HUDEP-2 (cell line): Measurements from ENCODE around the gene ATF3.
A peak's percentile ranks its signal among the peaks of the same experiment; 100 is the strongest.

Experiments used
- DNase-seq, 76 experiments: peaks; one replicate each; lab custom pipeline; 2025; ENCODE audit not compliant: unreplicated experiment in 76 of 76; lab: John Stamatoyannopoulos, UW

The ATF3 gene

GRCh38 chr1:212607913-212608391 lies 609 bp upstream of the ATF3 start:
- peak in 3 of 76 experiments; percentile 23 to 43 (median 39) for DNase-seq

GRCh38 chr1:212608959-212609700 lies 569 bp downstream of the ATF3 start:
- peak in 22 of 76 experiments; percentile 6 to 57 (median 32) for DNase-seq

GRCh38 chr1:212609701-212610574 lies 1.4 kb downstream of the ATF3 start:
- DNase-seq: peak in 1 of 76 experiments; percentile 5

GRCh38 chr1:212610575-212610967 lies 2.0 kb downstream of the ATF3 start:
- DNase-seq: no peak

- DNase-seq: no peak
These were observed 2.7 kb downstream of the ATF3 start for GRCh38 chr1:212611000-212611948.

- DNase-seq: no peak
These were observed 3.7 kb downstream of the ATF3 start for GRCh38 chr1:212612041-212612961.

- no peak for DNase-seq
These were observed 5.1 kb downstream of the ATF3 start for GRCh38 chr1:212613440-212614335.

- DNase-seq: no peak
These were observed 6.1 kb downstream of the ATF3 start for GRCh38 chr1:212614453-212615200.

GRCh38 chr1:212615201-212615470 lies 6.6 kb downstream of the ATF3 start:
- DNase-seq: no peak

- no peak for DNase-seq
These were observed 10.1 kb downstream of the ATF3 start for GRCh38 chr1:212618466-212619210.

- no peak for DNase-seq
These were observed 11.7 kb downstream of the ATF3 start for GRCh38 chr1:212620293-212620692.

GRCh38 chr1:212621043-212621948 lies 12.7 kb downstream of the ATF3 start:
- no peak for DNase-seq

- no peak for DNase-seq
These were observed 13.4 kb downstream of the ATF3 start for GRCh38 chr1:212621949-212622305.

- no peak for DNase-seq
These were observed 13.9 kb downstream of the ATF3 start for GRCh38 chr1:212622467-212622866.

GRCh38 chr1:212622906-212623305 lies 14.3 kb downstream of the ATF3 start:
- no peak for DNase-seq

- DNase-seq: no peak
These were observed 15.0 kb downstream of the ATF3 start for GRCh38 chr1:212623603-212624002.
